HG03045 (cell line): ENCODE results near the gene CCBE1.
"Not testable (repeated sequence)": the region's sequence is repeated elsewhere in the genome, so short reads cannot be mapped to it uniquely, and the experiment has no call there.

ENCODE experiments used
- ATAC-seq: cut with Tn5 transposase; IDR thresholded peaks from one replicate; pipeline ENCODE4 v1.9.1; 2021; ENCODE audit warnings: mild to moderate bottlenecking, moderate library complexity; ENCODE audit not compliant: unreplicated experiment

The CCBE1 gene

GRCh38 chr18:59658941-59659340 lies 38.3 kb downstream of the CCBE1 start:
- no peak for ATAC-seq

GRCh38 chr18:59657012-59657411 lies 40.2 kb downstream of the CCBE1 start:
- ATAC-seq: no peak

- ATAC-seq: no peak
Observed at GRCh38 chr18:59656373-59656887, 40.8 kb downstream of the CCBE1 start.

- no peak for ATAC-seq
Observed at GRCh38 chr18:59655676-59656075, 41.5 kb downstream of the CCBE1 start.

GRCh38 chr18:59651071-59651470 lies 46.2 kb downstream of the CCBE1 start:
- no peak for ATAC-seq

- ATAC-seq: no peak
Observed at GRCh38 chr18:59650266-59650820, 46.9 kb downstream of the CCBE1 start.

- ATAC-seq: no peak
Observed at GRCh38 chr18:59649591-59649990, 47.6 kb downstream of the CCBE1 start.

GRCh38 chr18:59648469-59648868 lies 48.8 kb downstream of the CCBE1 start:
- not testable (repeated sequence) for ATAC-seq

GRCh38 chr18:59646963-59647307 lies 50.3 kb downstream of the CCBE1 start:
- ATAC-seq: no peak

- no peak for ATAC-seq
Observed at GRCh38 chr18:59646228-59646962, 50.8 kb downstream of the CCBE1 start.

- no peak for ATAC-seq
Observed at GRCh38 chr18:59643740-59644139, 53.5 kb downstream of the CCBE1 start.

GRCh38 chr18:59640721-59641120 lies 56.5 kb downstream of the CCBE1 start:
- no peak for ATAC-seq

- no peak for ATAC-seq
Observed at GRCh38 chr18:59639821-59640220, 57.4 kb downstream of the CCBE1 start.

- no peak for ATAC-seq
Observed at GRCh38 chr18:59639136-59639535, 58.1 kb downstream of the CCBE1 start.

- ATAC-seq: no peak
Observed at GRCh38 chr18:59633961-59634485, 63.2 kb downstream of the CCBE1 start.

GRCh38 chr18:59633317-59633716 lies 63.9 kb downstream of the CCBE1 start:
- no peak for ATAC-seq

- ATAC-seq: no peak
Observed at GRCh38 chr18:59631583-59632181, 65.5 kb downstream of the CCBE1 start.

- ATAC-seq: no peak
Observed at GRCh38 chr18:59629894-59630293, 67.3 kb downstream of the CCBE1 start.

- no peak for ATAC-seq
Observed at GRCh38 chr18:59628995-59629394, 68.2 kb downstream of the CCBE1 start.

- ATAC-seq: no peak
Observed at GRCh38 chr18:59627414-59627813, 69.8 kb downstream of the CCBE1 start.

GRCh38 chr18:59624369-59624765 lies 72.9 kb downstream of the CCBE1 start:
- no peak for ATAC-seq
